ENCODE measurements around the gene SMAD3. TPM values are rescaled to one million over a fixed set of nuclear protein-coding genes. Genes with fewer than 3 reads are reported as not detected.

The SMAD3 gene
- total RNA-seq, 3 donors from 2014 or later = 22.5 to 44.6 (median 33.4) TPM

- H3K27ac ChIP-seq = no peak overlapping the region
- no peaks in the 10 kb centered on the region for H3K9me3 ChIP-seq
- H3K27me3 ChIP-seq = no peaks in the 10 kb centered on the region
- DNase-seq (ENCODE audit: low spot score in 2 of 2) = no peak
- H3K4me1 ChIP-seq = no peaks in the 10 kb centered on the region
- no peak for TF ChIP-seq CTCF (IDR thresholded peaks at IDR 0.05)
- no peak for TF ChIP-seq POLR2A (IDR thresholded peaks at IDR 0.05)
- TF ChIP-seq POLR2AphosphoS5 (IDR thresholded peaks at IDR 0.05) = no peak
- no peak overlapping the region for H3K4me3 ChIP-seq
- H3K36me3 ChIP-seq = no peaks in the 10 kb centered on the region
- intact Hi-C loops (cut with DNase I; ENCODE audit: low total_unique reads) = no loop called here
Observed at GRCh38 chr15:67241132-67241855, 175.9 kb downstream of the SMAD3 start.

DNA sequence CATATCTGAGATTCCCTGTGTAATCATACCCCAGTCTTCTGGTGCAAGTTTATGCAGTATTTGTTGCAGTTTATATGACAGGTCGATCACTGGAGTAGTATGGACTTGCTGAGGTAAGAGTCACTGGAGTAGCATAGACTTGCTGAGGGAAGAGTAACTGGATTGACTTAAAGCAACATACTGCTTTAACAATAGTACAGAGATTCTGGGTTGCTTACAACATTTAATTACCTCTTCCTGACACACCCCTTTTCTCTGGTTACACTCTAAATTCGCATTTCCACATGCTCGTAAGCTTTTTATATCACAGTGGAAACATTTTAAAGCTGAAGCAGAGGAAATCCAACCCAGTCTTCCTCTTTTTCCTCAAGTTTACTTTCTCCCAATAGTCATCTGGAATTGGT, 177.3 kb downstream of the SMAD3 start:
- Histone ChIP-seq H3K36me3 (no peaks in the 10 kb centered on the region), H3K9me3 (peaks cover 0 to 6% of the 10 kb centered on the region in 2 donors), H3K4me3 (no peak overlapping the region), H3K27me3 (no peaks in the 10 kb centered on the region), H3K4me1 (no peaks in the 10 kb centered on the region), H3K27ac (no peak overlapping the region)
- TF ChIP-seq POLR2A (IDR thresholded peaks at IDR 0.05) = no peak
- TF ChIP-seq POLR2AphosphoS5 (IDR thresholded peaks at IDR 0.05) = no peak
- no peak for TF ChIP-seq CTCF (IDR thresholded peaks at IDR 0.05)
- DNase-seq (ENCODE audit: low spot score in 2 of 2) = no peak
- intact Hi-C loops (cut with DNase I; ENCODE audit: low total_unique reads) = no loop called here

Other genes starting within 250 kb of the SMAD3 start
- 10 to 100 TPM; 23.2 to 49.8 (median 46.5) TPM for gene AAGAB, start 189.1 kb downstream of the SMAD3 start, total RNA-seq
- 10 to 100 TPM in 1 of 3 donors, 1 to 10 TPM in 1, under 1 TPM in 1; 0.64 to 11.9 (median 6.6) TPM for gene IQCH, start 189.2 kb downstream of the SMAD3 start, total RNA-seq